C4-2B (cell line): ENCODE measurements around the gene UBE2Z.

Source experiments
- ZFX ChIP-seq: fragments of 450-650 bp; IDR thresholded peaks from 2 replicates; pipeline ENCODE4 v1.6.1; 2017
- TF ChIP-seq, protein P1 (sequence below): fragments of 450-650 bp; conservative IDR thresholded peaks from 2 replicates; pipeline ENCODE4 v1.5.1; 2017; ENCODE audit warnings: mild to moderate bottlenecking

- TF ChIP-seq, protein P1, sequence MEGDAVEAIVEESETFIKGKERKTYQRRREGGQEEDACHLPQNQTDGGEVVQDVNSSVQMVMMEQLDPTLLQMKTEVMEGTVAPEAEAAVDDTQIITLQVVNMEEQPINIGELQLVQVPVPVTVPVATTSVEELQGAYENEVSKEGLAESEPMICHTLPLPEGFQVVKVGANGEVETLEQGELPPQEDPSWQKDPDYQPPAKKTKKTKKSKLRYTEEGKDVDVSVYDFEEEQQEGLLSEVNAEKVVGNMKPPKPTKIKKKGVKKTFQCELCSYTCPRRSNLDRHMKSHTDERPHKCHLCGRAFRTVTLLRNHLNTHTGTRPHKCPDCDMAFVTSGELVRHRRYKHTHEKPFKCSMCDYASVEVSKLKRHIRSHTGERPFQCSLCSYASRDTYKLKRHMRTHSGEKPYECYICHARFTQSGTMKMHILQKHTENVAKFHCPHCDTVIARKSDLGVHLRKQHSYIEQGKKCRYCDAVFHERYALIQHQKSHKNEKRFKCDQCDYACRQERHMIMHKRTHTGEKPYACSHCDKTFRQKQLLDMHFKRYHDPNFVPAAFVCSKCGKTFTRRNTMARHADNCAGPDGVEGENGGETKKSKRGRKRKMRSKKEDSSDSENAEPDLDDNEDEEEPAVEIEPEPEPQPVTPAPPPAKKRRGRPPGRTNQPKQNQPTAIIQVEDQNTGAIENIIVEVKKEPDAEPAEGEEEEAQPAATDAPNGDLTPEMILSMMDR, result no peak
- no peak for TF ChIP-seq ZFX
Observed at GRCh38 chr17:48960834-48961515, 52.8 kb downstream of the UBE2Z start.
